Measurements from ENCODE around the gene LCN2. TPM values are rescaled to one million over a fixed set of nuclear protein-coding genes. Genes with fewer than 3 reads are reported as not detected.

LCN2 gene
- total RNA-seq, 1 experiment from 2014 or later: 153 TPM

DNA sequence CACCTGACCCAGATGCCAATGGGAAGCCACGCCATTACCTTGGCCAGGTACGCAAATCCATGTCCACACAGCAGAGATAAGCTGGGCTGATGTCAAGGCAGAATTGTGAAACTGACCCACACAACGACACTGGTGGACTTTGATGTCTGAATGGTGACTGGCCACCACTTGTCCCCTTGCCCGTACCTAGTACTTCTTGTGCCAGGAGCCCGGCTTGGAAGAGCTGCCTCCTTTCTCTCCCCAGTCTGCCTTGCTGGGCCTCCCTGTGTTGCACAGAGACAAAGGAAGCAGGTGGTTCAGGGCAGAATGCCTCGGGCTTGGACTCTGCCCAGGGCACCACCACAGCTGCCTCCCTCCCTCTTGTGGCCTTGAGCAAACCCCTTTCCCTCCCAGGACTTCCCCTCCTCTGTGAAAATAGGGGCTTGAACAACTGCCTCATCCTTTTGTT is 45.1 kb upstream of the LCN2 start:
- BruUV-seq (replicated peaks): no TSS peak
- DNase-seq (no peak), ATAC-seq (no peak)
- Histone ChIP-seq H3K9ac (ENCODE audit: low read length) (no peak overlapping the region), H3K9me2 (replicated peaks; ENCODE audit: low read length) (no peaks in the 10 kb centered on the region), H3K36me3 (ENCODE audit: low read depth, low read length) (peaks cover 25% of the 10 kb centered on the region; the same call in 1 of the 2 replicates), H4K20me1 (ENCODE audit: low read length) (peaks cover 17% of the 10 kb centered on the region), H3K79me2 (ENCODE audit: low read length) (peaks cover 20% of the 10 kb centered on the region), H3K4me1 (ENCODE audit: insufficient read depth, low read length) (peaks cover 9% of the 10 kb centered on the region), H3K27ac (ENCODE audit: low read length) (no peak overlapping the region), H3F3A (ENCODE audit: low read length, unreplicated experiment) (no peaks in the 10 kb centered on the region), H3K27me3 (ENCODE audit: low read length) (no peaks in the 10 kb centered on the region), H3K4me2 (ENCODE audit: low read length) (no peak overlapping the region), H3K4me3 (ENCODE audit: low read length) (no peak overlapping the region), H2AFZ (ENCODE audit: low read length) (no peak overlapping the region), H3K9me3 (ENCODE audit: low read length) (no peaks in the 10 kb centered on the region)
- POLR2A ChIA-PET (ENCODE audit: unreplicated experiment): no interaction called here
- TF ChIP-seq, protein P1, sequence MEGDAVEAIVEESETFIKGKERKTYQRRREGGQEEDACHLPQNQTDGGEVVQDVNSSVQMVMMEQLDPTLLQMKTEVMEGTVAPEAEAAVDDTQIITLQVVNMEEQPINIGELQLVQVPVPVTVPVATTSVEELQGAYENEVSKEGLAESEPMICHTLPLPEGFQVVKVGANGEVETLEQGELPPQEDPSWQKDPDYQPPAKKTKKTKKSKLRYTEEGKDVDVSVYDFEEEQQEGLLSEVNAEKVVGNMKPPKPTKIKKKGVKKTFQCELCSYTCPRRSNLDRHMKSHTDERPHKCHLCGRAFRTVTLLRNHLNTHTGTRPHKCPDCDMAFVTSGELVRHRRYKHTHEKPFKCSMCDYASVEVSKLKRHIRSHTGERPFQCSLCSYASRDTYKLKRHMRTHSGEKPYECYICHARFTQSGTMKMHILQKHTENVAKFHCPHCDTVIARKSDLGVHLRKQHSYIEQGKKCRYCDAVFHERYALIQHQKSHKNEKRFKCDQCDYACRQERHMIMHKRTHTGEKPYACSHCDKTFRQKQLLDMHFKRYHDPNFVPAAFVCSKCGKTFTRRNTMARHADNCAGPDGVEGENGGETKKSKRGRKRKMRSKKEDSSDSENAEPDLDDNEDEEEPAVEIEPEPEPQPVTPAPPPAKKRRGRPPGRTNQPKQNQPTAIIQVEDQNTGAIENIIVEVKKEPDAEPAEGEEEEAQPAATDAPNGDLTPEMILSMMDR (conservative IDR thresholded peaks at IDR 0.05; ENCODE audit: low read depth, low read length): no peak
- TF ChIP-seq EZH2 (IDR thresholded peaks at IDR 0.05; ENCODE audit: low read length, unreplicated experiment) (no peak), EZH2phosphoT487 (IDR thresholded peaks at IDR 0.05; ENCODE audit: borderline replicate concordance, low read length) (no peak)
- CTCF ChIA-PET: no interaction called here
- intact Hi-C loops (cut with micrococcal nuclease): no loop called here

DNA sequence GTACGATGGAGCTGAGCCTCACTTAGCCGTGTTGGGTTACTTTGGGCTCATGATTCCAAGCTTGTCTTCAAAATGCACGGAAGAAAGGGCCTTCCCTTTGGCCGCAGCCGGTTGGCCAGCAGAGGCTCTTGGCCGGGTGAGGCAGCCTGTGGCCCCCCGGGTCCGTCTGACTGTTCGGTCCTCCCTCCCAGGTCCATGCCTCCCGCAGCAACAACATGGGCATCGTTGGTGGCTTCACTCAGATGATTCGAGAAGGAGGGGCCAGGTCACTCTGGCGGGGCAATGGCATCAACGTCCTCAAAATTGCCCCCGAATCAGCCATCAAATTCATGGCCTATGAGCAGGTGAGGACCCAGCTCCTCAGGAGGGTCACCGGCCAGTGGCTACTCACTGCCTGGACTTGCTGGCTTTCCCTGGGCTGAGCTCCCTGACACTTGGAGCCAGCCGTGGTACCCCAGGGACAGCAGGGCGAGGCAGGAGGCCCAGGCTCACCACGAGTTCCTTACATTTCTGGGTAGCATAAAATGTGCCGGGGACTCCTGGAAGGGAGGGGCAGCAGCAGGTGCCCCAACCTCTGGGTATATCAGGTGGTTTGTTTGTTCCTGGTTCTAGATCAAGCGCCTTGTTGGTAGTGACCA is 43.6 kb upstream of the LCN2 start:
- no TSS peak for BruUV-seq (replicated peaks)
- no peaks in the 10 kb centered on the region for H3K9me2 ChIP-seq (replicated peaks; ENCODE audit: low read length)
- H3K79me2 ChIP-seq (ENCODE audit: low read length): peaks cover 5% of the 10 kb centered on the region
- no peak for DNase-seq
- H3K9me3 ChIP-seq (ENCODE audit: low read length): no peaks in the 10 kb centered on the region
- no peak for ATAC-seq
- no peak for TF ChIP-seq EZH2 (IDR thresholded peaks at IDR 0.05; ENCODE audit: low read length, unreplicated experiment)
- TF ChIP-seq, protein P1 (conservative IDR thresholded peaks at IDR 0.05; ENCODE audit: low read depth, low read length): no peak
- no peak for TF ChIP-seq EZH2phosphoT487 (IDR thresholded peaks at IDR 0.05; ENCODE audit: borderline replicate concordance, low read length)
- H3K27ac ChIP-seq (ENCODE audit: low read length): no peak overlapping the region
- H3K27me3 ChIP-seq (ENCODE audit: low read length): no peaks in the 10 kb centered on the region
- no peak overlapping the region for H3K9ac ChIP-seq (ENCODE audit: low read length)
- CTCF ChIA-PET: interaction anchor here (0.6 kb wide), 1 partner anchor 68 kb away, joined by 5 read pairs; no protein-coding TSS in a partner anchor
- H2AFZ ChIP-seq (ENCODE audit: low read length): no peak overlapping the region
- no peak overlapping the region for H3K4me2 ChIP-seq (ENCODE audit: low read length)
- intact Hi-C loops (cut with micrococcal nuclease): no loop called here
- POLR2A ChIA-PET (ENCODE audit: unreplicated experiment): interaction anchor here (0.5 to 0.6 kb wide), 2 partner anchors 35 to 55 kb away, joined by 3 to 4 read pairs; no protein-coding TSS in a partner anchor
- no peaks in the 10 kb centered on the region for H3K4me1 ChIP-seq (ENCODE audit: insufficient read depth, low read length)
- H3F3A ChIP-seq (ENCODE audit: low read length, unreplicated experiment): no peaks in the 10 kb centered on the region
- H4K20me1 ChIP-seq (ENCODE audit: low read length): 0 out of 2 replicates have a peak, but pooled peaks cover 3% of the 10 kb centered on the region
- H3K36me3 ChIP-seq (ENCODE audit: low read depth, low read length): peaks cover 25% of the 10 kb centered on the region; the same call in 1 of the 2 replicates
- no peak overlapping the region for H3K4me3 ChIP-seq (ENCODE audit: low read length)

Data from PC-3 (cell line).